Cardiac atrium fibroblast (primary cell): Measurements from ENCODE around the gene SESN1. TPM values are rescaled to one million over a fixed set of nuclear protein-coding genes. Genes with fewer than 3 reads are reported as not detected.

Experiments used
- total RNA-seq: library from RNA; depleted of rRNA; stranded (reverse); fragments of >200 nt; gene quantifications from 2 replicates; pipeline ENCODE4 v1.2.3, GENCODE V29; 2015

The SESN1 gene
- total RNA-seq, result 12.6 and 22.7 TPM in 2 replicates

DNA sequence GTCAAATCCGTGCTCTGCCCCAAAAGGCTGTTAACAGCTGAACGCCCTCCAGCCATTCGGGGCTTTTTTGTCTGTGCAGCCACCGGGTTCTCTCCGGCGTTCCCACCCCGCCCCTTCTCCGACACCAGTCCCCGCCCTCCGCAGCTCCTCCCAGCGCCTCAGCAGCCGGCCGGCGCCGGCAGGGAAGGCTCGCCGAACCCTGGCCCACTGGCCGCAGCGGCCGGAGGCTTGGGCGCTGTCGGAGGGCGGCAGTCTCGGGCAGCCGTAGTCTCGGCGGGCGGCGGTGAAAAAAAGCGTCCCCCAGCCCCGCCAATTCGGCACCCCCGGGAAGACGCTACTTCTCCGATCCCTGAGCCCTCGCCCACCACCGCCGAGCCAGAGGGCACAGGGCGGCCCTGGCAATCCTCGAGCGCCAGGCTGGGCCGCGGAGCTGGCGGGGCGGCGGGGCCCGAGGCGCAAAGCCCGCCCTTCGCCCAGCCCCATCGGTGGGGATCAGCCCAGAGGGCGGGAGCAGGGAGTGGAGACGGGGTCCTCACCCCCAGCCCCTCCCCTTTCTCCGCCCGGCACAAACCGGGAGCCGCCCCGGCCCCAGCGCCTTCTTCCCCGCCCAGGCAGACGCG lies at the start of gene SESN1:
TSS of gene SESN1 (minus strand) at position 431 of the 620 bp plus-strand sequence. CDS start 773 bp downstream, outside the sequence.

DNA sequence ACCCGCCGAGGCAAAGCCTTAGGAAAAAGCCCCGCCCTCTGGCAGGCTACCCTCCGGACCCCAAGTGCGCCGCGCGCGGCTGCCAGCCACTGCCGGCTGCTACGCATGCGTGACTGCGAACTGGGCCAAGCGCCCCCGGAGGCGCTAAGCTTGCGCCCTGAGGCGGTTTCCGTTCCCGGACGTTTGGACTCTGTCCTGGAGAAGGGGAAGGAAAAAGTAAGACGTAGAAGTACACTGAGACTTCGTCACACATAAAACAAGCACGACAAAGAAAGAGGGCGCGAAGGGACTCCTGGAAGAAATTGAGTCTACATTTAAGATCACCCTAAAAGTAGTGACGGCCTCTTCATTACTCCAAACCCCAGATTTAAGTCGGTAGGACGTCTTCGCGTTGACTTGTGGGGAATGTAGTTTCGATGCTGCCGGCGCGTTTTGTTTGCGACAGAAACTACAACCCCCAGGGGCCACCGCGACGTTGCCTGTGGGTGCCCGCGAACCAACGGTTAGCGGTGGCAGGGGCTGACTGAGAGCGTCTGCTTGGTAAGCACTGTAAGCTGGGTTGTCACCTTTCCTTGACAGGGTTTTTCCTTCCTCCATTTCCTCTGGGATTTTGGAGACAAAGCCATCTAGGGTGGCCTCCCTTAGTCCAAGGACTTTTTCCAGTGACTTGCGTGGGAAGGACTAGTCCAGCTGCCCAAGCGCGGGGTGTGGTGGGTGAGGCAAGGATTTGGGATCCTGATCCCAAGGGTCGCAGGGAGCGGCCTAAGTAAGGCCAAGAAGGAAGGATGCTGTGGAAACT lies 589 bp upstream of the SESN1 start, which contains the start of gene CEP57L1:
TSS of gene CEP57L1 (plus strand) at position 472 of the 799 bp plus-strand sequence. CDS start 49,715 bp downstream, outside the sequence.

Other genes starting within 250 kb of the SESN1 start
- 5.6 and 5.8 TPM in 2 replicates for gene ARMC2, start 246.4 kb downstream of the SESN1 start, total RNA-seq
- gene CEP57L1, start 661 bp upstream of the SESN1 start, total RNA-seq, result 8.7 and 10.7 TPM in 2 replicates